T-helper 2 cell treated with Interferon-gamma antibody and Interleukin-4, amounts not matched to agents 100 ng/mL and 5 ng/mL, for 36 hours (primary cell): ENCODE results near the gene CDH15. TPM values are rescaled to one million over a fixed set of nuclear protein-coding genes. Genes with fewer than 3 reads are reported as not detected.

Source experiments
- intact Hi-C: fragments of 100-400 bp; cut with micrococcal nuclease; formaldehyde crosslinking; loops from one replicate; pipeline ENCODE4 v1.15.1; 2023
- total RNA-seq: library from RNA; stranded (reverse); gene quantifications from 2 replicates; pipeline ENCODE4 v1.2.3, GENCODE V29; 2022

Gene CDH15
- total RNA-seq, 1 donor from 2014 or later, result not detected

GRCh38 chr16:89197633-89198416, 26.3 kb downstream of the CDH15 start:
- intact Hi-C loops, result no loop called here

- intact Hi-C loops, result no loop called here
Observed at GRCh38 chr16:89198417-89199240, 27.1 kb downstream of the CDH15 start.

GRCh38 chr16:89199241-89200123, 27.9 kb downstream of the CDH15 start:
- intact Hi-C loops, result no loop called here

DNA sequence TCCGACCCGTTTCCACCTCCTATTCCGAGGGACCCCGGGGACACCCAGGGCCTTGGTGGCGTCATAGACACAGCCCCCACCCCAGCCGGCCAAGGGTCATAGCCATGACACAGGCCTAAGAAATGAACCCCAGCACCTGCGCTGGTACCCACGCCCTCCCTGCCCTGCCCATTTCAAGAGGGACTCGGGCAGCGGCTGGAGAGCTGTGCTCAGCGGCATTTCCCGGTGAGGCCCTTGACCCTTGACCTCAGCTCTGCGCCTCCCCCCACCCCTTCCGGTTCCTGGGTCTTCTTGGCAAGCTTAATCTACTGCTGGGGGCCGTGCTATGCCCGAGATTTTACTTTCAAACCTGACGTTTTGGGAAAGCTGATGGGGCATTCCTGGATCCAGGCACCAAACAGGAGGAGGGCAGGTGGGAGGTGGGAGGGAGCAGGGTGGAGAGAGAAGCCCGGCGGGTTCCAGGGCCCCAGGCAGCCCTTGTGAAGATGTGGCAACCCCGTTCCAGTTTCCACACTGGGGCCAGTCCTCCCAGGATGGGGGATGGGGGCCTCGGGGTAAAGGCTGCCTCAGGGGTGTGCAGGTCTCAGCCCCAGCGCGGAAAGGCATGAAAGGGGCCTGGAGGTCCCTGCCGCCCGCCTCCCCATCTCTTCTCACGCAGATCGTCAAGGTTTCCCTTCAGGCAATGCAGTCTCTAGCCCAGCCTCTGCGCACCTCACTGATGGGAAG, 28.7 kb downstream of the CDH15 start, which contains the start of gene SLC22A31:
Gene SLC22A31, minus strand, starts transcription at position 414 of the 726 bp plus-strand sequence. Its CDS starts 36 bp downstream, at position 378.
- intact Hi-C loops, result no loop called here

DNA sequence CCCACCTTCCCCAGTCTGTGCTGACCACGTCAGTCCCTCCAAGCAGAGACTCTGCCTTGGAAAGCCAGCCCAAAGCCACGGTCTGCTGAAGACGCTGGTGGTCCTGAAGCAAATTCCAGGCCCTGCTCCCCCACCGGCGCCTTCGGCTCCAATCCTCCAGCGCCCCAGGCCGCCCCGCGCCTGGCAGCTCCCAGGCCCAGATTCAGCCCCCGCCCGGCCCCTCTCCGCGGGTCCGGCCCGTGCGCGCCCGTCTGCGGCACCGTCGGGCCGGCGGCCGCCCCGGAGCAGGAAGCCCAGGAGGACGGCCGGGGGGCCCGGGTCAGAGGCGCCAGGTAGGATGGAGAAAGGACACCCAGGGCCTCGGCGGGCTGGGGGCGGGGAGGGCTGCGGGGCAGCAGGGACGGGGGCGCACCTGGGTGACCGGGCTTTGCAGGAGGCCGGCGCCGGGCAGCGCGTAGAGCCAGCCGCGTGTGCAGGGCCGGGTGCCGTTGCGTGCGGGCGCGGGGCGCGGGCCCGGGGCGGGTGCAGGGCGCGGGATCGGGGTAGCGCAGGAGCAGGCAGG, 29.4 kb downstream of the CDH15 start:
- intact Hi-C loops, result loop anchor here (1.0 kb wide), 2 partner anchors 8 to 30 kb away; partner anchors contain the start of gene CDH15

DNA sequence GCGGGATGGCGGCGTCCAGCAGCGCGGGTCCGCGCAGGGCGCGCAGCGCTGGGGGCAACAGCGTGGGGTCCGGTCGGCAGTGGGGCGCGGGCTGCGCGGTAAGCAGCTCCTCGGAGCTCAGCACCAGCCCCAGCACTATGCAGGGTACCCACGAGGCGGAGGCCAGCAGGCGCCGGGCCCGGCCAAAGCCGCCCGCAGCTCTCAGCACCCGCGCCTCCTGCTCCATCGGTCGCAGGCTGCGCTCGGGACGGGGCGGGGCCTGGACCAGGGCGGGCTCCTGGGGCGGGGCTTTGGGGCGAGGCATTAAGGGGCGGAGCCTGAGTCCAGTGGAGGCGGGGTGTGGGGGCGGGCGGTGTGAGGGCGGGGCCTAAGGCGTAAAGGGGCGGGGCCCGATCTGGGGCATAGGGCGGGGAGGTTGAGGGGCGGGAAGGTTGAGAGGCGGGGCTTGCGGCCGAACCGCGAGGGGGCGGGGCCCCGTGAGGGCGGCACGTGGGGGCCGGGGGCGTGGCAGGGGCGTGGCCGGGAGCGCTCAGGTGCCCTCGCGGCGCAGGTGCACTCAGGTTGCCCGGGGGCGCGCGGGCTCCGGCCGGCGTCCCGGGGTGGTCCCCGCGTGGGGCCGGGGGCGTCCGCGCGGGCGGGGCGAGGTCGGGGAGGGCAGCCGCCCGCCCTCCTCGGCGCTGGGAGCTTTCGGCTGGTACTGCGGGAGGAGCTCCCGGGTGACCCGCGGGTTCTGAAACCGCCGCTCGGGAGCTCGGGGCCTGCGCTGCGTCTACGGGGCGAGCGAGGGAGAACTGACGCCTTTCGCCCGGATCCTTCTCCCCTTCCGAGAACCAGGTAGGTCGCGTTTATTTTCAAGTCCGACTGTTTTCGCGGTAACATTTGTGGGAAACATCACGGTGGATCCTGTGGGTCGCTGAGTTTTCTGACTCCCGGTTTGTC, 30.2 kb downstream of the CDH15 start:
- intact Hi-C loops, result loop anchor here (1.0 kb wide), 2 partner anchors 8 to 30 kb away; partner anchors contain the start of gene CDH15

GRCh38 chr16:89202422-89203215, 31.1 kb downstream of the CDH15 start:
- intact Hi-C loops, result no loop called here

DNA sequence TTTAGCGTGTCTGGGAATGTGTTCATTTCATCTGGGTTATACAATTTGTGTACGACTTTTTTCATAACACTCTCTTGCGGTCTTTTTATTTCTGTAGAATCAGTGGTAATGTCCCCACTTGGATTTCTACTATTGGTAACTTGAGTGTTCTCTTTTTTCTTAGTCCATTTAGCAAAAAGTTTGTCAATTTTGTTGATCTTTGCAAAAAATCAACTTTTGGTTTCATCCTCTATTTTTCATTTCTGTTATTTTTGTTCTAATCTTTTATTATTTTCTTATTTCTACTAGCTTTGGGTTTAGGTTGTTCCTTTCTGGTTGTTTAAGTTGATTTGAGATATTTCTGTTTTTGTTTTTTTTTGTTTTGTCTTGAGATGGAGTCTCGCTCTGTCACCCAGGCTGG, 36.4 kb downstream of the CDH15 start:
- intact Hi-C loops, result no loop called here

DNA sequence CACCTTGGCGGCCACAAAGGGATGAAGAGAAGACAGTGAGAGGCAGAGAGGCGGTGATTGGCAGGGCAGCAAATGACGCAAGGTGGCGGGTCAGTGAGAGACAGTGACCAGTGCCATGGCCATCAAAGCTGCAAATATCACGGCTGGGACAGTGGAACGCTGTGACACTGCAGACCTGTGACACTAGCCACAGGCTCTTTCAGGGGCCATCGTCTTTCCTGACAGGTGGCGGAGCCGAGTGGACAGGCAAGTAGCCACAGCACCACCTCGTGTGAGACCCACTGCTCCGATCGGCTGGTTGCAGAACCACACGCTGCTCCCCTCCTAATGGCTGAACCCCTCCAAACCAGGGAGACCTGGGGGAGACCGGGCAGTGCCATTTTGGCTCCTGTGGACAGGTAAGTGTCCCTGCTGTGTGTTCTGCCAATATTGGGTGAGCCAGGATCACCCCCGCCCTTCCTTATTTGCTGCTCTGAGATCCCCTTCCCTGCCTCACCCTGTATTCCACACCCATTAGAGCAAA, 38.0 kb downstream of the CDH15 start:
- intact Hi-C loops, result no loop called here

DNA sequence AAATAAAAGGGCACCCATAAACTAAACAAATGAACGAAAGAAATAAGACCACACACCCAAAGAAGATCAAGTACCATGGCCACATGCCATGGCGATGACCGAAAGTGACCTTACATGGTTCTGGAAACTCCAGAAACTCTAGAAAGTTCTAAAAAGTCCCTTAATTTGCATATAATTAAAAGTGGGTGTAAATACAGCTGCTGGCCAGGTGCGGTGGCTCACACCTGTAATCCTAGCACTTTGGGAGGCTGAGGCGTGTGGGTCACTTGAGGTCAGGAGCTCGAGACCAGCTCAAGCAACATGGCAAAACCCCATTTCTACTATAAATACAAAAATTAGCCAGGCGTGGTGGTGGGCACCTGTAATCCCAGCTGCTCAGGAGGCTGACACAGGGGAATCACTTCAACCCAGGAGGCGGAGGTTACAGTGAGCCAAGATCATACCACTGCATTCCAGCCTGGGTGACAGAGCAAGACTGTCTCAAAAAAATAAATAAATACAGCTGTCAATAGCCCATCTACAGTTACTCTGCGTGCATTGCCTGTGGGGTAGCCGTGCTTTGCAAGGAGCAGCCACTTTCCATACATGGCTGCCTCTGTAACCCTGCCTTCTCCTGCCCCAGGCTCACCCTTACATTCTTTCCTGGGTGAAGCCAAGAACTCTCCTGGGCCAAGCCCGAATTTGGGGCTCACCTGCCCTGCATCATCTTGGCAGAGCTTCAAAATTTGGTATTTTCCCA, 38.8 kb downstream of the CDH15 start:
- intact Hi-C loops, result no loop called here

GRCh38 chr16:89210904-89211515, 39.5 kb downstream of the CDH15 start:
- intact Hi-C loops, result no loop called here

DNA sequence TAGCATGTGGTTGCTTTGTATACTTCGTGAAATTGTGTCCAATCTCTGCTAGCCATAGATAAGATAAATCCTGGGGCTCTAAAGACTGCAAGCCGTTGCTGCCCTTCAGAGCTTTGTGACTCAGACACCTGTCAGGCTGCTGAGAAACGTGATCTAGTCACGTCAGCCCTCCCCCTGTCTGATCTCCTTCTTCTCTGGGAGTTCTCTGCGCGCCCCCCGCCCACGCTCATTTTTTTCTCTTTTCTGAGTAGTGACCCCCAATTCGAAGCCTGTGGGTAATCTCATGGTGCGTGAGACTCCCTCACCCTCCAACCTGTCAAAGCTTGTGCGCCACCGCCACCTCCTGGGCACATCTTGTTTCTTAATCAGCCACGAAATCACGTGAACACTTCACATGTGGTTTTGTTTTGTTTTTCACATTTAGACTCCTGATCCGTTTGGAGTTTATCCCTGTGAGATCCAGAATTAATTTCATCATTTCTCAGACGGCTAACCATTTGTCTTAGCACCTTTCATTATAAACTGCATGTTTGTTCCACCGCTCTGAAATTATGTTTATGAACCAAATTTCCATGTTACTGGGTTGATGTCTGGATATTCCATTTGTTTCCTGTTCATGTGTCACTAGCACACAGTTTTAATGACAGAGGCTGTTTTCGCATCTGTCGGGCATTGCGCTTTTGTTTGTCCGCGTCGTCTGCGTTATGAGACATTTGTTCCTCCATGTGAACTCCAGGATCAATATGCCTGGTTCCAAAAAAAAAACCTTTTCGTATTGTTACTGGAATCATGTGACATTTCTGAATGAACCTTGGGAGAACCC, 45.0 kb downstream of the CDH15 start:
- intact Hi-C loops, result loop anchor here (1.0 to 5.0 kb wide), 9 partner anchors 24 to 644 kb away; partner anchors contain the start of genes CDH15, TRAPPC2L and ZC3H18

GRCh38 chr16:89217138-89217387, 45.5 kb downstream of the CDH15 start:
- intact Hi-C loops, result loop anchor here (1.0 to 5.0 kb wide), 6 partner anchors 23 to 645 kb away; partner anchors contain the start of gene ZC3H18

GRCh38 chr16:89217388-89218191, 46.0 kb downstream of the CDH15 start, which contains the start of gene ZNF778:
Gene ZNF778 (plus strand): TSS chr16:89217703. CDS start chr16:89221128, 3,425 bp downstream.
- intact Hi-C loops, result loop anchor here (1.0 to 5.0 kb wide), 6 partner anchors 23 to 645 kb away; partner anchors contain the start of gene ZC3H18

DNA sequence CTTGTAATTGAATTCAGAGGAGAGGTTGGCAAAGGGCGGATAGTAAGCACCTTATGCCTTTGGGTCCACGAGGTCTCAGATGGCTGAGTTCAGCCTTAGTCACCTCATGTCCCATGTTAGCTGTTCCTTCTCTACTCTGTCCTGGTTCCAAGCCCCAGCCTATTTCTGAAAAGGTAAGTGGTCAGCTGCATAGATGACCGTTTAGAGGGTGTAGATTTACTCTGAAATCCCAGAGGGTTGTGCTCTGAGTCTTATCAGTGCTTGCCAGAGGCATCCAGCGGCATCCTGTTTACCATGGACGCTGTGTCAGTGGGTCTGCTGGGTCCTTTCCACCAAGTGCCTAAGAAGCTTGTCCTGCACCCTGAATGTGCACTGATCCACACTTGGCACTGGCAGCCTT, 47.8 kb downstream of the CDH15 start:
- intact Hi-C loops, result loop anchor here (5.0 kb wide), 1 partner anchor 647 kb away; the partner anchor contains the start of gene ZC3H18
